NCI-H2227 (cell line): ENCODE data around the gene ZGPAT.
"Not testable (repeated sequence)": the region's sequence is repeated elsewhere in the genome, so short reads cannot be mapped to it uniquely, and the experiment has no call there.

Source experiments
- DNase-seq: peaks from one replicate; lab custom pipeline; 2025; ENCODE audit not compliant: unreplicated experiment; lab: John Stamatoyannopoulos, UW

Gene ZGPAT

GRCh38 chr20:63702036-63702665 lies 5.7 kb upstream of the ZGPAT start:
- no peak for DNase-seq

DNA sequence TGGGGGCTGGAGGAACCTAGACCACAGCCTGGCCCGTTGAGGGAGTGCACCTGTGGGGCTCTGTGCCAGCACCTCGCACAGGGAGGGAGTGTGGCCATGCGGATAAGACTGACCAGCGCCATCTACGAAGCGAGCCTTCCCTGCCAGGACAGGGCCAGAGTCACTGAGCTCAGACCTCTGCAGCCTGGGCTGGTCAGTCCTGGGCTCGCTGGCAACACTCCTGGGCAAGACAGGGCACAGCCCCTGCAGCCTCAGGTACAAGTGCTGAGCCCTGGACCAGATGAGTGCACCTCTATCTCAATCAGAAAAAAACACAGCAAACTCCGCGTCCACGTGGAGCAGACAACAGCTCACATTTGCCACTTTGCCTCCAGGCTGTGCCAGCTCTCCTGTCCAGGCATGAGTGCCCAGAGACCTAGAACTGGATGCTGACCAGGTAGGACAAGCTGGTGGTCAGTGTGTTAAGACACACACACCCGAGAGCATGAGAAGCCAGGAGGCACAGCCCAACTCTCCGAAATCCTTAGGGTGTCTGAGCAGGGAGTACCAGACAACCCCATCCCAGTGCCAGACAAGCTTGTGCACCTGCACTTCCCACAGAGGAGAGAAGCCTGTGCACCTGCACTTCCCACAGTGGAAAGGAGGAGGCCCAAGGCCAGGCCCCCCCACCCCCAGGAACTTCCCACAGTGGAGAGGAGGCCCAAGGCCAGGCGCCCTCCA lies 4.9 kb upstream of the ZGPAT start:
- no peak for DNase-seq

GRCh38 chr20:63703471-63703975 lies 4.3 kb upstream of the ZGPAT start:
- no peak for DNase-seq

DNA sequence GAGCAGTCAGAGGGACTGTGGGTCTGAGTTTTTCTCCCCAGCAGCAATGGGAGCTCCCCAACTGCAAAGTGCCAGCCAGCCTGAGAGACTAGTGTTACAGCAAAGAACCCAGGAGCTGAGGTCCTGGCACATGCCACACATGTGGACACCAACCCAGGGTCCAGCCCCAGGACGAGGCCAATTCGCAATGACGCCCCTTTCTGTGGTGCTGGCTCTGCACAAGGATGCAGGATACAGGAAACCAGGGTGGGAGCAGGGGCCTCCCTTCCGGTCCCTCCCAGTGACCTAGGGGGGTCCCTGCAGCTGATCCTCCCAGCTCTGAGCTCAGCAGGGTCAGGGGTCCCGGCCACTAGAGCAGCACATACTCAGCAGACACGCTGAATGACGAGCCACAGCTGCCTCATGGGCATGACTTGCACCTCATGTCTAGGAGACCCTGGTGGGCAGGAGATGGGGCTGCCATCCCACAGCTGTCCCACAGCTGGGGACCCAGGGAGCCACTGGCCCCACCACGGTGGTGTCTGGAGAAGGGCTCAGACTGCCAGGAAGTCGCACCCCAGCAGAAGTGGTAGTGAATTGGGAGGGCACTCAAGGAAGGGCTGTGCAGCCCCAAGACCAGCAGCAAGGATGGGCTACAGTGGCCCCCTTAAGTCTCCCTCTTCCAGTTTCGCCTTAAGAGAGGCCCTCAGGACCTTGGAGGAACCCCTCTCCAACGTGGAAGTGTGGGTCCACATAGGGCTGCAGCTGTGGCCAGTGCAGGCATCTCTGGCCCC lies 3.7 kb upstream of the ZGPAT start:
- no peak for DNase-seq

- no peak for DNase-seq
These were observed 3.1 kb upstream of the ZGPAT start for GRCh38 chr20:63704749-63705117.

- DNase-seq: no peak
These were observed 2.4 kb upstream of the ZGPAT start for GRCh38 chr20:63705232-63706026.

DNA sequence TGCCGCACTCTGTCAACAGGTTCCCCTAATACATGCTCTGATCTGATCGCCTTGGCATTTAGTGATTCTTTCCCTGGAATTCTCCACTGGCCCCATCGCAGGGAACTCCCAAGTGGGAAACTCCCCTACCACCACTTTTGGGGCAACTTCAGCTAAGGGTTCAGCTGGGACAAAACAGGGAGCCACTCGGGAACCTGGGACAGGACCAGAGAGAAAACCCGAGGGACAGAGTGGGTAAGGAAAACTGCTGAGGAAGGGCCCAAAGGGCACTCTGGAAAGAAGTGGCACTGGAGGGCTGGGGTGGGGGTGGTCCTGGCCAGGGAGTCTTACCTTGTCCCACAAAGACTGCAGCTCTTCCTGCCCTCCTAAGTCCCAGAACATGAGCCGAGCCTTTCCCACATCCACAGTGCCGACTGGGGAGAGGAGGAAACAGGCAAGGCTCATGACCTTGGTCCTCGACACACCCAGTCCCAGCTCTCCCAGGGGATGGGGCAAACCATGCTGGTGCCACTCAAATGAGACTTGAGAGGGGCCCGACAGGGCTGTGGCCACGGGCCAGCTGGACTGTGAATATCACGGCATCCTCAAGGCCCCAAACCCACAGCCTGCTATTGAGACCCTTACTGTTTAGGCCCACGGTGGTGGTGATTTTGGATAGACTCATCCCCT lies 1.7 kb upstream of the ZGPAT start:
- no peak for DNase-seq

- DNase-seq: peak; percentile 49
These were observed 834 bp upstream of the ZGPAT start for GRCh38 chr20:63706852-63707557.

GRCh38 chr20:63708301-63709148 lies 686 bp downstream of the ZGPAT start:
- DNase-seq: peak; percentile 71

DNA sequence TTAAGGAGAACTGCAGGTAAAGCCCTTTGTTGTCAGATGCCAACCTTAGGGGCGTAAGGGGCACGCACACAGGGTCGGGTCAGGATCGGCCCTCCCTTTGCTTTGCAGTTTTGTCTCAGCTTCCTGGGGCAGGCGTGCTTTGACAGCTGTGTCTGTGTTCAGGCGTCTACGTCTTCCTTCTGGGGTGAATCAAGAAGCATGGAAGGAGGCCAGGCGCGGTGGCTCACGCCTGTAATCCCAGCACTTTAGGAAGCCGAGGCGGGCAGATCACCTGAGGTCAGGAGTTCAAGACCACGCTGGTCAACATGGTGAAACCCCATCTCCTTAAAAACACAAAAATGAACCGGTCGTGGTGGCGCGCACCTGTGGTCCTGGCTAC lies 1.3 kb downstream of the ZGPAT start:
- no peak for DNase-seq

- no peak for DNase-seq
These were observed 3.3 kb downstream of the ZGPAT start for GRCh38 chr20:63711085-63711645.

- no peak for DNase-seq
These were observed 4.4 kb downstream of the ZGPAT start for GRCh38 chr20:63712191-63712590.

GRCh38 chr20:63714858-63715257 lies 7.0 kb downstream of the ZGPAT start:
- DNase-seq: no peak

DNA sequence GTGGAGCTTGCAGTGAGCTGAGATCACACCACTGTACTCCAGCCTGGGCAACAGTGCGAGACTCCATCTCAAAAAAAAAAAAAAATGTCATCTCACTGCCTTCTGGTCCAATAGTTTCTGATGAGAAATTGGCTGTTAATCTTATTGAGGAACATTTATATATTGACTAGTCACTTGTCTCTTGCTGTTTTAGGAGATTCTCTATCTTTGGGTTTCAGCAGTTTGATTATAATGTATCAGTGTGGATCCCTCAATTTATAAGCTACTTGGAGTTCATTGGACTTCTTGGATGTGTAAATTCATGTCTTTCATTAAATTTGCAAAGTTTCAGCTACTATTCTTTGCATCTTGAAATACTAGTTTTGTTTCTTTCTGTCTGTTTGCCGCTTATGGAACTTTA lies 11.2 kb downstream of the ZGPAT start:
- no peak for DNase-seq

DNA sequence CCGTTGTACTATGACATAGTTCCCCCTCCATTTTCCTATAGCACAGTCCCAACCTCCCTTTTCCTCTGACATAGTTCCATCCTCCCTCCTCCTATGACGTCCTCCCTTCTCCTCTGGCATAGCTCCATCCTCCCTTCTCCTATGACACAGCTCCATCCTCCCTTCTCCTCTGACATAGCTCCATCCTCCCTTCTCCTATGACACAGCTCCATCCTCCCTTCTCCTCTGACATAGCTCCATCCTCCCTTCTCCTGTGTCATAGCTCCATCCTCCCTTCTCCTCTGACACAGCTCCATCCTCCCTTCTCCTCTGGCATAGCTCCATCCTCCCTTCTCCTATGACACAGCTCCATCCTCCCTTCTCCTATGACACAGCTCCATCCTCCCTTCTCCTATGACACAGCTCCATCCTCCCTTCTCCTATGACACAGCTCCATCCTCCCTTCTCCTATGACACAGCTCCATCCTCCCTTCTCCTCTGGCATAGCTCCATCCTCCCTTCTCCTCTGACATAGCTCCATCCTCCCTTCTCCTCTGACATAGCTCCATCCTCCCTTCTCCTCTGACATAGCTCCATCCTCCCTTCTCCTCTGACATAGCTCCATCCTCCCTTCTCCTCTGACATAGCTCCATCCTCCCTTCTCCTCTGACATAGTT lies 15.3 kb downstream of the ZGPAT start:
- not testable (repeated sequence) for DNase-seq

DNA sequence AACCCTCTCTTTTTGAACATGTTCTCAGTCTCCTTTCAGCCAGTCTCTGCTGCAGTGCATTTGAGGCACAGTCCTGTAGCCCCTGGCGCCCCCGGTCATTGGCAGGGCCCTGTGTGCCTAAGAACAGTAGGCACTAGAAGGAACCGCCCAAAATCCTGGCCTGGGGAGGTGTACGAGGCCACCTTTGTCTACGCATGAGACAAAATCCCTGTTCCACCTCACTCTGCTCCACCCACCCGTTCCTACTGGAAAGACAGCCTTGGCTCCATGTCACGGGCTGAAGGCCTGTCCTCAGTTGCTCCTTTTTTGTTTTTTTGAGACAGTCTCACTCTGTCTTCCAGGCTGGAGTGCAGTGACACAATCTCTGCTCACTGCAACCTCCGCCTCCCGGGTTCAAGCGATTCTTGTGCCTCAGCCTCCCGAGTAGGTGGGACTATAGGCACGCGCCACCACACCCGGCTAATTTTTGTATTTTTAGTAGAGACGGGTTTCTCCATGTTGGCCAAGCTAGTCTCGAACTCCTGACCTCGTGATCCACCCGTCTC lies 22.4 kb downstream of the ZGPAT start:
- DNase-seq: not testable (repeated sequence)

DNA sequence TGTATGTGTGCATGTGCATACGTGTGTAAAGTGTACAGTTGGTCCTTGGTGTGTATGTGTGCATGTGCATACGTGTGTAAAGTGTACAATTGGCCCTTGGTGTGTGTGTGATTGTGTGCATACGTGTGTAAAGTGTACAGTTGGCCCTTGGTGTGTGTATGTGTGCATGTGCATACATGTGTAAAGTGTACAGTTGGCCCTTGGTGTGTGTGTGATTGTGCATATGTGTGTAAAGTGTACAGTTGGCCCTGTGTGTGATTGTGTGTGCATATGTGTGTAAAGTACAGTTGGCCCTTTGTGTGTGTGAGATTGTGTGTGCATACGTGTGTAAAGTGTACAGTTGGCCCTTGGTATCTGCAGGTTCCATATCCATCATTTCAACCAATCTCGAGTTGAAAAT lies 23.6 kb downstream of the ZGPAT start:
- DNase-seq: no peak
